ENCODE measurements around the gene ZNF827.

Gene ZNF827

GRCh38 chr4:145720656-145721055, 218.0 kb downstream of the ZNF827 start:
- no peak for DNase-seq (ENCODE audit: low read depth in 2 of 2)

- DNase-seq (ENCODE audit: low read depth in 2 of 2), result no peak
These were observed 218.6 kb downstream of the ZNF827 start for GRCh38 chr4:145719752-145720624.

- DNase-seq (ENCODE audit: low read depth in 2 of 2), result no peak
These were observed 221.9 kb downstream of the ZNF827 start for GRCh38 chr4:145716661-145717200.

- no peak for DNase-seq (ENCODE audit: low read depth in 2 of 2)
These were observed 222.4 kb downstream of the ZNF827 start for GRCh38 chr4:145716200-145716599.

GRCh38 chr4:145709843-145710242, 228.8 kb downstream of the ZNF827 start:
- no peak for DNase-seq (ENCODE audit: low read depth in 2 of 2)

GRCh38 chr4:145709336-145709735, 229.3 kb downstream of the ZNF827 start:
- no peak for DNase-seq (ENCODE audit: low read depth in 2 of 2)
